Stimulated activated CD8-positive, alpha-beta memory T cell treated with anti-CD3 and anti-CD28 coated beads, Interleukin-7, amount 100 ng/mL, for 24 hours (primary cell): Measurements from ENCODE around the gene CASTOR1.

ENCODE experiments used
- DNase-seq: peaks from one replicate; pipeline ENCODE4 v3.0.0-alpha.2; 2020; ENCODE audit warnings: low read depth

CASTOR1 gene

DNA sequence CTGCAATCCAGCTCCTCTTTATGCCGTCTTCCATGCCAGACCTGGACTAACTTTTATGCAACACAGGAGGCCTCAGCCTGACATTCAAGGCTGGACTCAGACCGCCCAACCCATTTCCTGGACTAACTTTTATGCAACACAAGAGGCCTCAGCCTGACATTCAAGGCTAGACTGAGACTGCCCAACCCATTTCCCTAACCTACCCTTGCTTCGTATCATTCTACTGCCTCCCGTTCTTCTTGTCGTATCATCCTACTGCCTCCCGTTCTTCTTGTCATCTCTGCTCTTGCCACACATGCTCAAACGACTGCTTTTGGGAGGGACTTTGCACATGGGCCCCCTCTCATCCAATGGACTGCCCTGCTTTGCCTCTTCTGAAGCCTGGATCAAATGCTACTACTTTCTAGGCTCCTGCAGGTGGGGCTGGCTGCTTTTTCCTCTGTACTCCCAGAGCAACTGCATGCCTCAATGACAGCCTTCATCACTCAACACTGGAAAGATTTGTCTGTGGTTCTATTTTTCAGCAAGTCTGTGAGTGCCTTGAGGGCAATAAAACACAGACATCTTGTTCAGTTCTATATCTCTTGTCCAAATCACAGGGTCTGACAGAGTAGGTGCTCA lies 29.6 kb upstream of the CASTOR1 start:
- DNase-seq: no peak

- DNase-seq: no peak
Observed at GRCh38 chr22:30317778-30318177, 28.5 kb upstream of the CASTOR1 start.

DNA sequence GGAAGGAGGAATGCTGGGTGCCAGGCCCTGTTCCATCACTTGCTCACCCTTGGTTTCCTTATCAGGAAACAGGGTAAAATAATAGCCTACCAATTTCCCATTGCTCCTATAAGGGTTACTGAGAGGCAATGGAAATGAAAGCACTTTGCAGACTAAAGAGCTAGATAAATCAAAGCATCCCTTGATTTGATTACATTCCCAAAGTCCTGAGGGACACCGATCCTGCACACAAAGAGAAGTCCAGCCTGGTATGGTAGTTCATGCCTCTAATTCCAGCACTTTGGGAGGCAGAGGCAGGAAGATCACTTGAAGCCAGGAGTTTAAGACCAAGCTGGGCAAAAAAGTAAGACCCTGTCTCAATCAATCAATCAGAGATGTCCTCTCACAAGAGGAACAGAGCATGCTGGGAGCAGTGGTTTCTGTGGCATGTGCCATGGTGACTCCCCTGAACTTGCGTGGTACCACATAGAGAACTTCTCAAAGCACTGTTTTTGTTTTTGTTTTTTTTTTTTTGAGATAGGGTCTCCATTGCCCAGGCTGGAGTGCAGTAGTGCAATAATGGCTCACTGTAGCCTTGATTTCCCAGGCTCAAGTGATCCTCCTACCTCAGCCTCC lies 26.8 kb upstream of the CASTOR1 start:
- no peak for DNase-seq

GRCh38 chr22:30314915-30315314 lies 25.6 kb upstream of the CASTOR1 start:
- no peak for DNase-seq

GRCh38 chr22:30313527-30314363 lies 24.4 kb upstream of the CASTOR1 start:
- no peak for DNase-seq

GRCh38 chr22:30312053-30312452 lies 22.7 kb upstream of the CASTOR1 start:
- no peak for DNase-seq

DNA sequence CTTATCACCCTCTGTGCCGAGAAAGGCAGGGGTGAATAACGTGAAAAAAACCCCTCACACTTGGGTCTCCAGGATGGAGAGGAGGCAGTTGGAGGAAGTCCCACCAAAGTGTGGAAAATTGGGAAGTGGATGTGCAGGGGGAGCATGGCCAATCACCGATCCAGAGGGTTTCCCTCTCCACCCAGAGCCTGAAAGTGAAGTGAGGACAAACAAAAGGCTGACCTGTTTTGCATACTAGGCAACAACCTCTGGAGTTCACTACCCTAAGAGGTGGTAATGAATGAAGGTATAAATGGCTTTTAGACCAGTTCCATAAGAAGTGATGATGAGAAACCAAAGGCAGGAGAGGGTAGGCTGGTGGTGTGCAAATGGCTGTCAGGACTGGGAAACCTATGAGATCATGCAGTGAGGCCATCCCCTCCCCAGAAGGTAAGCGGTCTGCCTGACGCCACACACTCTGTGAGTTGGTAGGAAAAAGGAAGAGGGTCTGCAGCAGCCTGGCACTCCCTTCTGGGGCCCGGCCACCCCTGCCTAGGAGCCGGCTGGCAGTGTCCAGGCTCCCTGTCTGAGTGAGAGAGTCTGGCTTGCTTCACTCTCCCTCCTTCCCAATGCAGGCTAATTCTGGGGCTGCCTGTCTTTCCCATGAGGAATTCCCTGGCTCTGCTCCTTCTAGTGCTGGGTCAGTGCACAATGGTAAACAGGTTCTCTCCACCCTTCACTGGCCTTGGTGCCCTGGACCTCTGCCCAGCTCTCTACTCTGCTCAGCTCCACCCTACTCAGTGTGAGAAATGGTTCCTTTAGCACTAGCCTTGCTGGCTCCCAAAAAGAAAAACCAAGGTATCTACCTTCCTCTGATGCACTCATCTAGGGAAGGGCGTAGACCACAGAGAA lies 21.8 kb upstream of the CASTOR1 start:
- no peak for DNase-seq

- DNase-seq: no peak
Observed at GRCh38 chr22:30309951-30310741, 20.8 kb upstream of the CASTOR1 start.

- DNase-seq: no peak
Observed at GRCh38 chr22:30308518-30309230, 19.4 kb upstream of the CASTOR1 start.

DNA sequence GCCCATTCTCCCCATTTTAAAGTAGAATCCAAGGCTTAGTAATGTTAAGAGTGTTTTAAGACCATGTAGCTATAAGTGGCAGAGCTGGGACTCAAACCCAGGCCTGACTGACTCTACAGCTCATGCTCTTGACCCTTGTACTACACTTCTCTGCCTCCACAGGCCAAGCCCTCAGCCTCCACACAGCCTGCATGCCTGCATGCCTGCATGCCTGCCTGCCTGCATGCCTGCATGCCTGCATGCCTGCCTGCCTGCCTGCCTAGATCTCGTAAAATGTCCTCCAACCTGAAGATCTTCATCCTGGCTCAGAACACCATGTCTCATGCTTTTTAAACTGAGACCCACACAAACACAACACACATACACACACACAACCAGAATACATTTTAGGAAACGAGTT lies 18.8 kb upstream of the CASTOR1 start:
- no peak for DNase-seq

- DNase-seq: no peak
Observed at GRCh38 chr22:30307041-30307574, 17.8 kb upstream of the CASTOR1 start.

DNA sequence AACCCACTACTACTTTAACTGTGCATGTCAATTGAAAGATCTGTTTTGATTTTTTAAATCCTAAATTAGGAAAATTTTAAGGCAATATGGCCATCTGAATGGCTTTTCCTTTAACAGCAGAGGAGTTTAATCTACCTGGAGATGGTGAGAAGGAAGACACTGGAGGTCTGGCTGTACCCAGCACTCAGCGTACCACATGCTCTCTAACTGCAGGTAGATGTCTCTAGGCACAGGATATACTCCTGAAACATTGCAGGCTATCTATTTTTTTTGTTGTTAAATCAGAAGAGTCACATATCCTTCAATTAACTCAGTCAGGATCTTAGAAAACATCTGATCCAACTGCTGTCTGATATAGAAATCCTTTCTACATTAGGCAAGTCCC lies 17.3 kb upstream of the CASTOR1 start:
- DNase-seq: no peak

DNA sequence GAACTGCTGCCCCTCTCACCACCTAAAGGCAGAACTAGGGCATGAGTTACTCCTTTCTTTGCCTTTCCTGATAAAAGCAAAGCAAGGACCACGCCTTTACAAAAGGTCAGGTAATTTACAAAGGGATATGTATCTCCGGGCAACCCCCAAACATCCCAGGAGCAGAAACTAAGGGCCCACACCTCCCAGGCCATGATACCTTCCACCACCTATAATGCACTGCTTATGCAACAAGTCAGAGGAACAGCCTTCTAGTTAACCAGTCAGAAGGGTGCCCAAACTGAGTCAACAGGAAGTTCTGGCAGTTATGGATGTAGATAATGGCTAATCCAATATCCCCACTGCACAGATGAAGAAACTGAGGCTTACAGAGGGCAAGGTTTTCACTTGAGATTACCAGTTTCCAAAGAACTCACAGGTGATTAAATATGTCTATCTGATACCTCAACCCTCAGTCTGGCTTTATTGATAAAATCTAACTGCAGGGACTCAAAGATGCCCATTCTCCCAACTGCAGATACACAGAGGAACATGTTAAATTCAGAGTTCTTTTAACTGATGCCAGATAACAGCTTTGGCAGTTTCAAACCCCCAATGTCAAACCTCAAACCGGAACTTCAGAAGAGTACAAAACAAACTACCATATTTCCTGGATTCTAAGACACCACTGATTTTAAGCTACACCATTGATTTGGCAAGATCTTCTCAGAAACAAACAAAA lies 16.8 kb upstream of the CASTOR1 start:
- DNase-seq: no peak

- no peak for DNase-seq
Observed at GRCh38 chr22:30305519-30305905, 16.2 kb upstream of the CASTOR1 start.

DNA sequence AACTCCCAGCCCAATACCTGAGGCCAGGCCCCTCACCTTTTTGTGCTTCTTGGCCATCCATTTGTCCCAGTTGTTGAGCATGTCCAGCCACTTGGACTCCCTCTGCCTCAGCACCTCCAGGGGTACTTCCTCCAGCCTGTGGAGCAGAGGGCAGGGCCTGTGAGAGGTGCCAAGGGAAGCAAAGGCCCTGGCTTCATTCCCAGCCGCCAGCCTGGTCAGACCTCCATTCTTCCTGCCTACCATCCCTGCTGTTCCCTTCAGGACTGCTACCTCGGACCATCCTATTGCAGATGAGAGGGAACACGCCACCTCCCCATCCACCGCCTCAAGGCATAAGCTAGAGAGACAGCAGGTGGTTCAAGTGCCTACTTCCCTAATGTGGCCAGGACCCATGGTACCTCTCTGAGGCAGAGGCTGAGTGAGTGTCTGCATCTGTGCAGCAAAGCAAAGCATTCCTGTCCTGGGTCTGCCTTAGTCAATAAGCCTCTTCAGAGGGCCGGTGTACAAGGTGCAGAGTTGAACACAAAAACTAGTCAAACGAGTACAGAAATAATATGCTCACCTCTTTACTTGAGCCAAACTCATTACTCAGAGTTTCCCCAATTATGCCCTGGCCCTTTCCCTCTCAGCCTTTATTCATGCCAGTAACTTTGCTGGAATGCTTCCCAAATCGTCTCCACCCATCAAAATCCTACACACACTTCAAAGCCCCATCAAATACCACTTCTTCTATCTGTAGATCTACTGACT lies 15.4 kb upstream of the CASTOR1 start:
- DNase-seq: no peak

GRCh38 chr22:30302810-30303138 lies 13.5 kb upstream of the CASTOR1 start:
- DNase-seq: no peak

DNA sequence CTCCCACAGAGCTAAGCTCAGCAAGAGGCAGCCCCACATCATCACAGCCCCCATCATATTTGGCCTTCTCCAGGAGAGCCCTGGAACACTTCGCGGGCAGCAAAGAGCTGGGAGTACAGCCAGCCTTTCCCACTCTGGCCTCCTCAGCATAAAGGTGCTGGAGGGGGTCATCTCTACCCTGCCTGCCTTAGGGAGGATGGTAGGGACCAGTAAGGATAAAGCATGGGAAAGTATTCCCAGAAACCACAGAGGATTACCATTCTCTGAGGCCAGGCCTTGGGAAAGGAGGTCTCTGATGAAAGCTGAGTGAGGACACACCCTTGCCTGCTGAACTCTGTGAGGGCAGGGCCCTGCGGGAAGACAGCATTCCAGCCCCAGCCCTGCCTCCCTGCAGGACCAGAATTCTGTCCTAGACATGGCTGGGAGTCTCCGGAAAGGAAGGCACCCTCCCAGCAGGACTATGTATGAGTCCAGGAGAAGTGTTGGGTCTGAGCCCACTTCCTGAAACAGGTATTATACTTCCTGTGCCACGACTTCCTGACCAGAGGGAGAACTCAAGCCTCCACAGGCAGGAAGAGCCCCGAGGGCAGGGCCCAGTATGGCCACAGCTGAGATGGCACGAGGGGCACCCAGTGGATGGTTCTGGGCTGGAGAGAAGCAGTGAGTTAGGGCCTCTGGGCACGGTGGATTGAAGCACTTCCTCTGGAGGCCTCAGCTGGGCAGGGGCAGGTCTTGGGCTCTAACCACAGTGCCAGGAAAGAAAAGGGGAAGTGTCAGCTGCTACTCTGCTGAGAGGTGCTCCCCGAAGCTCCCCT lies 12.9 kb upstream of the CASTOR1 start:
- DNase-seq: no peak

- no peak for DNase-seq
Observed at GRCh38 chr22:30299322-30299721, 10.0 kb upstream of the CASTOR1 start.
